B cell (primary cell): Measurements from ENCODE around the gene HERC5. TPM values are rescaled to one million over a fixed set of nuclear protein-coding genes. Genes with fewer than 3 reads are reported as not detected.

Experiments
- ATAC-seq: fragments of 200-7000 bp; cut with Tn5 transposase; one replicate; pipeline ENCODE4 v1.10.0; 2021; ENCODE audit warnings: low read depth, mild to moderate bottlenecking, moderate number of reproducible peaks, moderate library complexity
- CTCF ChIA-PET: fragments of 350-600 bp; sonication (Branson Sonifier 250); formaldehyde crosslinking; loops from one replicate; lab custom pipeline; 2021; ENCODE audit warnings: antibody characterized with exemption, inconsistent platforms; lab: Charles Lee
- POLR2A ChIA-PET: fragments of 350-600 bp; sonication (Branson Sonifier 250); formaldehyde crosslinking; loops from one replicate; lab custom pipeline; 2021; ENCODE audit warnings: antibody characterized with exemption; lab: Charles Lee
- DNase-seq: peaks from one replicate; pipeline ENCODE4 v3.0.0; 2013
- H2AFZ ChIP-seq: 2 replicates; pipeline ENCODE4 v1.6.1; 2012; ENCODE audit warnings: mild to moderate bottlenecking, low read depth, low read length; ENCODE audit not compliant: insufficient read depth, poor library complexity, severe bottlenecking
- H3K27ac ChIP-seq, 2 donors: 1 replicate in 1 of 2; 2 replicates in 1 of 2; pipeline ENCODE4 v1.5.1; 2012 to 2013; ENCODE audit warnings: low read length in 2 of 2, mild to moderate bottlenecking in 2 of 2, moderate library complexity in 1 of 2
- H3K27me3 ChIP-seq, 4 experiments: fragments of 200-600 bp in 1 of 4; sonication (generic) in 1 of 4; replicated peaks in 1 of 4; 1 replicate in 2 of 4; 2 replicates in 2 of 4; pipeline versions ENCODE4 v1.6.1 to v1.7.0; 2013 to 2016; ENCODE audit warnings: low read length in 3 of 4, mild to moderate bottlenecking in 2 of 4, mixed read lengths in 1 of 4, moderate library complexity in 1 of 4; ENCODE audit not compliant: insufficient read depth in 4 of 4, control insufficient read depth in 3 of 4; ENCODE audit errors: control extremely low read depth in 1 of 4
- H3K36me3 ChIP-seq, 2 experiments: replicated peaks in 1 of 2; 1 replicate in 1 of 2; 2 replicates in 1 of 2; pipeline versions ENCODE4 v1.6.1 to v1.7.1; 2013; ENCODE audit warnings: low read length in 1 of 2; ENCODE audit not compliant: insufficient read depth in 2 of 2, control insufficient read depth in 1 of 2; ENCODE audit errors: control extremely low read depth in 1 of 2, extremely low read depth in 1 of 2
- H3K4me1 ChIP-seq, 2 donors: fragments of 200-600 bp in 1 of 2; sonication (generic) in 1 of 2; 1 replicate in 1 of 2; 2 replicates in 1 of 2; pipeline versions ENCODE4 v1.5.1 to v1.6.1; 2013 to 2017; ENCODE audit warnings: low read length in 2 of 2; ENCODE audit not compliant: control insufficient read depth in 2 of 2, insufficient read depth in 2 of 2
- H3K4me2 ChIP-seq: replicated peaks from 2 replicates; pipeline ENCODE3; 2012; ENCODE audit warnings: mild to moderate bottlenecking, low read depth, low read length; ENCODE audit not compliant: poor library complexity, severe bottlenecking
- H3K4me3 ChIP-seq, 5 experiments: fragments of 200-600 bp in 1 of 5; sonication (generic) in 1 of 5; 1 replicate in 3 of 5; 2 replicates in 2 of 5; pipeline versions ENCODE4 v1.5.1 to v1.7.0; 2011 to 2016; ENCODE audit warnings: low read length in 4 of 5, mild to moderate bottlenecking in 4 of 5, low read depth in 2 of 5, control low read depth in 1 of 5, moderate library complexity in 1 of 5; ENCODE audit not compliant: insufficient read depth in 1 of 5; ENCODE audit errors: control extremely low read depth in 1 of 5, extremely low read depth in 1 of 5
- H3K79me2 ChIP-seq: fragments of 200-600 bp; sonication (generic); one replicate; pipeline ENCODE4 v1.6.0; 2016; ENCODE audit warnings: low read length; ENCODE audit not compliant: control insufficient read depth, insufficient read depth
- H3K9ac ChIP-seq: fragments of 200-600 bp; sonication (generic); 2 replicates; pipeline ENCODE4 v1.6.1; 2017; ENCODE audit warnings: mild to moderate bottlenecking, low read length, moderate library complexity
- H3K9me3 ChIP-seq, 3 donors: one replicate each; pipeline versions ENCODE4 v1.6.1 to v1.7.1; 2013; ENCODE audit warnings: low read length in 2 of 3; ENCODE audit not compliant: control insufficient read depth in 2 of 3, insufficient read depth in 1 of 3; ENCODE audit errors: control extremely low read depth in 1 of 3
- H4K20me1 ChIP-seq: 2 replicates; pipeline ENCODE4 v1.6.0; 2012; ENCODE audit warnings: mild to moderate bottlenecking, low read length; ENCODE audit not compliant: insufficient read depth, control insufficient read depth, poor library complexity, severe bottlenecking
- H3K27ac Mint-ChIP-seq: one replicate; pipeline ENCODE4 v1.8.0; 2021; ENCODE audit warnings: mixed read lengths
- H3K27me3 Mint-ChIP-seq: one replicate; pipeline ENCODE4 v1.8.0; 2021; ENCODE audit warnings: mixed read lengths
- H3K4me1 Mint-ChIP-seq: one replicate; pipeline ENCODE4 v1.8.0; 2021; ENCODE audit warnings: mixed read lengths
- H3K4me3 Mint-ChIP-seq: one replicate; pipeline ENCODE4 v1.8.0; 2021; ENCODE audit warnings: mixed read lengths
- H3K9me3 Mint-ChIP-seq: one replicate; pipeline ENCODE4 v1.8.0; 2022; ENCODE audit warnings: mixed read lengths; ENCODE audit not compliant: insufficient read depth
- CTCF ChIP-seq: fragments of 200-600 bp; IDR thresholded peaks from one replicate; pipeline ENCODE4 v1.8.0; 2022; ENCODE audit warnings: antibody characterized with exemption, mild to moderate bottlenecking
- EZH2 ChIP-seq: IDR thresholded peaks from 2 replicates; pipeline ENCODE4 v1.6.1; 2012; ENCODE audit warnings: borderline replicate concordance, low read depth, mild to moderate bottlenecking, moderate library complexity, low read length; ENCODE audit not compliant: insufficient read depth, poor library complexity, severe bottlenecking
- WGBS: methylation state at CpG from one replicate; pipeline ENCODE4 v1.1.5; 2013; ENCODE audit warnings: missing lambda C conversion rate; ENCODE audit not compliant: insufficient coverage; 5-methylcytosine and 5-hydroxymethylcytosine counted together
- intact Hi-C: fragments of 100-400 bp; cut with micrococcal nuclease; formaldehyde crosslinking; loops from one replicate; pipeline ENCODE4 v1.10.0; 2022
- polyA plus RNA-seq: library from polyadenylated mRNA; depleted of rRNA; stranded (reverse); fragments of >200 nt; gene quantifications from 2 replicates; pipeline ENCODE4 v1.2.3, GENCODE V29; 2012
- total RNA-seq, 2 donors: library from RNA; stranded (reverse); fragments of 120-200 nt in 1 of 2; gene quantifications; 1 replicate in 1 of 2; 2 replicates in 1 of 2; pipeline versions ENCODE4 v1.2.3 to v1.2.4, GENCODE V29; 2013 to 2022

The HERC5 gene
- total and polyA plus RNA-seq, 2 donors (not counting 1 experiment from before 2014, with no cell fraction given): 1.9 to 10.6 TPM

GRCh38 chr4:88524171-88524570 lies 67.3 kb downstream of the HERC5 start:
- DNase-seq (no peak), ATAC-seq (no peak)
- peak overlapping the region; percentile 77 for H3K27ac Mint-ChIP-seq
- H3K4me1 ChIP-seq: peaks cover 12 to 18% of the 10 kb centered on the region in 2 donors
- no peaks in the 10 kb centered on the region for H3K9me3 ChIP-seq
- peak overlapping the region; percentile 28 to 70 for H3K27ac ChIP-seq
- peak overlapping the region; percentile 96 for H2AFZ ChIP-seq
- peak overlapping the region in 4 of 5 experiments; percentile 12 to 88 (median 76) for H3K4me3 ChIP-seq
- peak overlapping the region; percentile 90 for H3K4me3 Mint-ChIP-seq
- H3K27me3 Mint-ChIP-seq: no peaks in the 10 kb centered on the region
- peaks cover 9% of the 10 kb centered on the region for H3K79me2 ChIP-seq
- no peak for TF ChIP-seq EZH2
- no peak for TF ChIP-seq CTCF
- intact Hi-C loops: no loop called here
- H3K27me3 ChIP-seq: no peaks in the 10 kb centered on the region
- no peaks in the 10 kb centered on the region for H3K9me3 Mint-ChIP-seq
- peaks cover 20% of the 10 kb centered on the region for H3K4me1 Mint-ChIP-seq
- H3K4me2 ChIP-seq: peak overlapping the region; percentile 91
- peaks cover 1 to 8% of the 10 kb centered on the region in 2 experiments for H3K36me3 ChIP-seq
- no peaks in the 10 kb centered on the region for H4K20me1 ChIP-seq
- CTCF ChIA-PET: interaction anchor here (0.9 to 5.2 kb wide), 10 partner anchors 9 to 500 kb away, joined by 3 to 54 read pairs (median 6); partner anchors contain the start of gene HERC5
- no CpG with 5 or more reads among the region's 2 CpGs for WGBS
- peak overlapping the region; percentile 92 for H3K9ac ChIP-seq
- POLR2A ChIA-PET: interaction anchor here (2.2 kb wide), 1 partner anchor 240 kb away, joined by 6 read pairs; the partner anchor contains the start of gene PPM1K

- WGBS: 80% methylated on average over 1 of the region's 1 CpG
- TF ChIP-seq CTCF (peak; percentile 61), EZH2 (no peak)
- Histone ChIP-seq H3K4me1 (peaks cover 12 to 18% of the 10 kb centered on the region in 2 donors), H3K4me3 (no peak overlapping the region), H4K20me1 (no peaks in the 10 kb centered on the region), H3K79me2 (peaks cover 9% of the 10 kb centered on the region), H3K27ac (no peak overlapping the region), H3K9me3 (no peaks in the 10 kb centered on the region), H3K4me2 (no peak overlapping the region), H3K36me3 (peaks cover 0 to 5% of the 10 kb centered on the region in 2 experiments), H3K9ac (no peak overlapping the region), H2AFZ (no peak overlapping the region), H3K27me3 (no peaks in the 10 kb centered on the region)
- DNase-seq (peak; percentile 24), ATAC-seq (no peak)
- CTCF ChIA-PET: interaction anchor here (0.7 to 5.2 kb wide), 9 partner anchors 10 to 497 kb away, joined by 3 to 54 read pairs (median 6); partner anchors contain the start of gene HERC3
- intact Hi-C loops: loop anchor here (1.0 kb wide), 2 partner anchors 133 to 498 kb away; no protein-coding TSS in a partner anchor
- no peak overlapping the region for H3K27ac Mint-ChIP-seq
- POLR2A ChIA-PET: no interaction called here
- peaks cover 17% of the 10 kb centered on the region for H3K4me1 Mint-ChIP-seq
- H3K9me3 Mint-ChIP-seq: no peaks in the 10 kb centered on the region
- no peaks in the 10 kb centered on the region for H3K27me3 Mint-ChIP-seq
- no peak overlapping the region for H3K4me3 Mint-ChIP-seq
These were observed 69.4 kb downstream of the HERC5 start for GRCh38 chr4:88526221-88526815.
